Germinal center (tissue), 1 donor: Measurements from ENCODE around the gene FBLN7.

Experiments
- DNase-seq: peaks from one replicate; pipeline ENCODE4 v3.0.0; 2012; ENCODE audit warnings: mixed read lengths, low spot score

The FBLN7 gene

DNA sequence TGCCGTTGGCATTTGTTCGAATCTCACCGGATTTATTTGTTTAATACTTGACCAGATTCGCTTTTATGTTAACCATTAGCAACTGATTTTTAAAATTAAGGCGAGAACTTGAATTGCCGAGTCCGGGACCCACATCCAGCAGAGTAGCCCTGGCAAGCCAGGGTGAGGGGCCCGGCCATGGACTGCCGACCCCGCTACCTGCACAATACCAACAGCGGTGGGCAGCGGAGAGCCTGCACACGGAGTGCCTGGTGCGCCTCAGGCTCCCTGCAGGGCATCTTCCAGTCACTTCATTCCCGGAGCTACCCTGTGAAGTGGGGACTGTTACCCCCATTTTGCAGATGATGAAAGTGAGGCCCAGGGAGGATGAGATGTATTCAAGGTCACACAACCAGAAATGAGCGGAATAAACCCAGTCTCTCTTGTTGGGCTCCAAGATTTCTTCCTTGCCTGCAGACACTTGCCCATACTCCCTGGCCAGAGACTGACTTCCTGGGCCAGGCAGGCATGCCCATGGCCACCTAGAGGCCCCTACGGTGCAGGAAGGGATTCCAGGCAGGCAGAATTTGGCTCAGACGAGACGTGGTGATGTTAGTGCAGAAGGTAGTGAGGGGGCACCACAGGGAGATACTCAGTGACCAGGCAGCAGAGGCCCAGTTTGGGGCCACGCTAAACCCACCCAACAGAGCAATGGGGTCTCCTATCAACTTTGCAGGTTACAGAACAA is 2.9 kb downstream of the FBLN7 start:
- no peak for DNase-seq

DNA sequence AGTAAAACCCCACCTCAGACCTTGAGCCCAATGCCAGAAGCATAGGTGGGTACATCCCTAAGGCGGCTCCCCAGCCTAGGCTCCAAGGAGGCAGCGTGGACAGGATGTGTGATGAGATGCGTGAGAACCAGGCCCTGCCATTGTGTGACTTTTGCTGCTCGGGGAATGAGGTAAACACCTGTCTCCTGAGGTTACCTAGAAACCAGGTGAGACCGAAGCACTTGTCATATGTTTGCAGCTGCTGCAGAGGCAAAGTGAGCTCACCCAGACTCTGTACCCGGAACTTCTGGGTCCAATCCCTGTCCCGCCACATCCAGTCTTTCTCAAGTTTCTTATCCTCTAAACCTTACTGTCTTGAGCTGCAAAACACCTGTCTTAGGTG is 3.4 kb downstream of the FBLN7 start:
- no peak for DNase-seq

DNA sequence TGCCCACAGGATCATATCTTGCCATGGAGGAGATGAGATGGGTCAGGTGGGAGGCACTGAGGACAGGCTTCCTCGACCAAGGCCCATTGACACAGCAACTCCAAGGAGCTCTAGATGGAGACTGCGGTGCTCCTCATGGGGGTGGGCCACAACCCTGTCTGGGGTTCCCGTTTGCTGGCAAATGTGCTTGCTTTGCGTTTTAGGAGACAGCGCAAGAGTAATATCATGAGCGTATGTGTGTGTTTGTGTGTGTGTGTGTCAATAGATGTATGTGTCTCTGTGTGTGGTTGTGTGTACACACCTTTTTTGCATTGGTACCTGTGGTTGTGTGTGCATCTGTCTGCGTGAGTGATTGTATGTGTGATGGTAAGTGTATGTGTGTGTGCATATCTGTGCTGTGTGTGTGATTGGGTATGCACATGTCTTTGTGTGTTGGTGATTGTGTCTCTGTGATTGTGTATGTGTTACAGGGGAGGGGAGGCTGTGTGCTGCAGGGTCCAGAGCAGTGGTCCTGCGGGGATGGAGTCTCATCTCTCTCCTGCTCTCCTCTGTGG is 4.4 kb downstream of the FBLN7 start:
- DNase-seq, result no peak

DNA sequence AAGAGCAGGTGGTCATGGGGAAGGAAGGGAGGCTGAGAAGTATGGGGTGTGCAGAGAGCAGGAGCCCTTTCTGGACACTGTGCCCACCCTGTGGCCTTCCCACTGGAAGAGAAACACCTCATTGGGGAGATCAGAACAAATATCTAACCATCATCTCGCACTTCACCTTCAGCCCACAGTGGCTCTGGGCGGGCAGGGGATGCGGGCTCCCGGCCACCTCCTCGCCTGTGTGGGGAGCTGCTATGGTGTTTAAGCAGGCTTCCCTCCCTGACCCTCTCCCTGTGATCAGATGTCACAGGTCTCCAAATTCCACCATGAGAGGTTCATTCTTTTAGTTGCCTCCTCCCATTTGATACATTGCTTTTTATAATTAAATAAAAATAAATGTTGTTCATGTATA is 5.0 kb downstream of the FBLN7 start:
- no peak for DNase-seq

GRCh38 chr2:112144966-112145365 is 6.8 kb downstream of the FBLN7 start:
- DNase-seq, result no peak

GRCh38 chr2:112147382-112148168 is 9.4 kb downstream of the FBLN7 start:
- DNase-seq, result no peak

GRCh38 chr2:112148477-112148876 is 10.3 kb downstream of the FBLN7 start:
- no peak for DNase-seq

DNA sequence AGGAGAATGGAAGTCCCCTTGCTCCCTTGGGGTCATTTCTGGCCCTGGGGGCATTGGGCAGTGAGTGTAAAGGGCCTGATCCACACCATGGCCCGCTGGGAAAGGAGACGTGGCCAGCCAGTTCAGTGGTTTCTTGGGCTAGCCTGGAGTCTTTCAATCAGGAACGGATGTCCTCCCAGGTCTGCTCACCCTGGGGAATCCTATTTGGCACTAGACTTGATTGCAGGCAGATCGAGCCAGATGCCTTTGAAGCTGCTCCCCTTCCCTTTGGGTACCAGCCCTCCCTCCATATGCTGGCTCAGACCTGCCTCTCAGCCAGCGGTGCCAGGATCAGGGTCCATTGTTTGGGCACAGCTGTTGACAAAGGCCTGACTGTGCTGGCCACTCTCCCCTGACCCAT is 11.0 kb downstream of the FBLN7 start:
- DNase-seq, result no peak

DNA sequence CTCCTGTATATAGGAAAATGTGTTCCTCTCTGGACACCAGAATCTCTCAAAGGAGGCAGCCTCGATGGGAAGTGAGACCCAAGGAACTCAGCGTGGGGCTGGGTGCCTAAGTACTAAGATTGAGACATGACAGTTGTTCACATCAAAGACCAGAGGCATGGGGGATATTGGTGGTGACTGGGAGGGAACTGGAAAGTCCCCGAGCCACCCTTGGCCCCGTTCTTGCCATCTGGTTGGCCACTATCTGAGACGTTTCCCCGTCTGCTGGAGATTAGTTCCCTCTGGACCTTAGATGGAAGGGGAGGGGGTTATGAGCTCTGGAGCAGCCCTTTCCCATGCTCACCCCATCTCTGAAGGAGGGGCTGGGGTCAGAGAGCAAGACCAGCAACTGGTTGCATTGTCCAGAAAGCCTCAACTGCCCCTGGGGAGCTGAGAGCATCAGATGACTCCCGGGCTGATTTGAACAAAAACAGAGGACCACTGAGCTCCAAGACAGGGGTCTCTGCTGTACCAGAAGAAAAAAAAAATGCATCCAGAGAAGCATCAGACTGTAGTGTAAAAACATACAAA is 11.8 kb downstream of the FBLN7 start:
- DNase-seq, result no peak

DNA sequence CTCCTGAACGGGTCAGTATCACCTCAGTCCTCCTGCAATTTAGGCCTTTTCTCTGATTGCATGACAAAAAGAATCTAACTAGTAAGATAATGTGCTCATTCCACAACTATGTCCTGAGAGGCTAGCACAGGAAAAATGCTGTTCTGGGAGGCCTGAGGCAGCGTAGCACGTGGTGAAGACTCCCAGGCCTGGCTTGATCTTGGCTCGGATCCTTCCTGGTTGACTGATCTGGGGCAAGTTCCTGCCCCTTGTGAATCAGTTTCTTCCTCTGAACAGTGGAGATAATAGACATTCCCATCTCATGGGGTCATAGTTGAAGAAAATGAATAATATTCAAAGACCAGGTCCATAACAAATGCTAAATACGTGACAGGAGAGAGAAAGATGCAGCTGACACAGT is 12.3 kb downstream of the FBLN7 start:
- no peak for DNase-seq

DNA sequence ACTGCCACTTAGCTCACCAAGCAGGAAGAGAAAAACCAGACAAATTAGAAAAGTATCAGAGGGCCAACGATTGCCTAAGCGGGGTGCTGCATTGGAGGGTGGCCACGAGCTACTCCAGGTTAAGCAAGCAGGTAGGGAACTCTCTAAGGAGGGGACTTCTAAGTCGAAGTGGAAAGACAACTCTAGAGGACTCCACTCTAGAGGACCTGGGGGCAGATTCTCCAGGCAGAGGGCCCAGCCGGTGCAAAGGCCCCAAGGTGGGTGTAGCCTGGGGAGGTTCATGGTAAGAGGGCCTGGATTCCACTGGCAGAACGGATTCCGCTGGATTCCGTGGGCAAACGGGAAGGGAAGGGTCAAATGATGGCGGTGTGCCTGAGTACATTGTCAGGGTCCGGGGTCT is 12.7 kb downstream of the FBLN7 start:
- DNase-seq, result no peak

DNA sequence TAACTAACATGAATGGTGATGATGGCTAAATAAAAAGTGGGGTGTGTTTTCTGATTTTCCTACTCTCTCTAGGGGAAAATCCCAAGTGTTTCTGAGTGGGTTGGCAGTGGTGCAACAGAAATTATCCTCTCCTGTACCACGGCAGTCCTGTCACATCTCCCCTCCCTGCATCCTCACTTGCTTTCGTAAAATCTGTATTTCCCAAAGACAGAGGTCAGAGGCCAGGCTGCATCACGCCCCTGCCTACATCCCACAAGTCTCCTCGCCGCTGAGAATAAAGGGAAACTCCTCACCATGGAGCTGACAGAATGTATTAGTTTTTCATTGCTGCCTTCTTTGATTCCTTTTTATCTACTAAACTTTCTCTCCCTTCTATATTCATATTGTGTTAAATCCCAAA is 13.1 kb downstream of the FBLN7 start:
- DNase-seq, result no peak

GRCh38 chr2:112151701-112152440 is 13.7 kb downstream of the FBLN7 start:
- no peak for DNase-seq

- no peak for DNase-seq
Observed at GRCh38 chr2:112152476-112153178, 14.4 kb downstream of the FBLN7 start.

DNA sequence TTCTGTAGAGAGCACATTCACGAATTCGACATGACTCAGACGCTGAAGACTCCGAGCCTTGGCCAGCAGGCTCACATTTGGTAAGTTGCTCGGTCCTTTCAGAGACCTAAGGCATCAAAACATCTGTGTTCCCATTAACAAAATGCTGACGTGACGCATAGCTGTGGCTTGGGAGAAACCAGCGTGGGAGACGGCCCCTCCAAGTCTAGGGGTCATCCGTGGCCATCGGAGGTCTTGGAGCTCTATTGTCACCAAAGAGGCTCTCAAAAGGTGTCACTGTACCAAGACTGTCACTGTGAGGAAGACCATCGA is 14.9 kb downstream of the FBLN7 start:
- no peak for DNase-seq

DNA sequence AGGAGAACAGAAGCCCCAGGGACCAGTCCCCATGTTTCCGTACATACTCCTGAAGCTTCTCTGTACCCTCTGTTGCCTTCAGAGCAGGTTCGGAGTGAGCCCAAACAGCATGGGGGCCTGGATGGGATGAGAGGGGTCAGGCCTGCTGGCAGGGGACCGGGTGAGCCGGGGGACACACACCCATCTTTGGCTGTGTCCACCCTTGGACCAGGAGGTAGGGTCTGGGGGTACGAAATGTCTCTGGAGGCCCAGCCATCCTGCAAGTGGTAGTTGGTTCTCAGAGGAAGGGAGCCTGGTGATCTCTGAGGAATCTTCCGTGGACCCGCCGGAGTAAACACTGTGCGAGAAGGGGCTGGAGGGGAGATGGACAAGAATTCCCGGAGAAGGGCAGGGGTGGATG is 15.3 kb downstream of the FBLN7 start:
- no peak for DNase-seq

- peak; percentile 47 for DNase-seq
Observed at GRCh38 chr2:112154246-112155117, 16.3 kb downstream of the FBLN7 start.

GRCh38 chr2:112155331-112156151 is 17.4 kb downstream of the FBLN7 start:
- peak; percentile 38 for DNase-seq

DNA sequence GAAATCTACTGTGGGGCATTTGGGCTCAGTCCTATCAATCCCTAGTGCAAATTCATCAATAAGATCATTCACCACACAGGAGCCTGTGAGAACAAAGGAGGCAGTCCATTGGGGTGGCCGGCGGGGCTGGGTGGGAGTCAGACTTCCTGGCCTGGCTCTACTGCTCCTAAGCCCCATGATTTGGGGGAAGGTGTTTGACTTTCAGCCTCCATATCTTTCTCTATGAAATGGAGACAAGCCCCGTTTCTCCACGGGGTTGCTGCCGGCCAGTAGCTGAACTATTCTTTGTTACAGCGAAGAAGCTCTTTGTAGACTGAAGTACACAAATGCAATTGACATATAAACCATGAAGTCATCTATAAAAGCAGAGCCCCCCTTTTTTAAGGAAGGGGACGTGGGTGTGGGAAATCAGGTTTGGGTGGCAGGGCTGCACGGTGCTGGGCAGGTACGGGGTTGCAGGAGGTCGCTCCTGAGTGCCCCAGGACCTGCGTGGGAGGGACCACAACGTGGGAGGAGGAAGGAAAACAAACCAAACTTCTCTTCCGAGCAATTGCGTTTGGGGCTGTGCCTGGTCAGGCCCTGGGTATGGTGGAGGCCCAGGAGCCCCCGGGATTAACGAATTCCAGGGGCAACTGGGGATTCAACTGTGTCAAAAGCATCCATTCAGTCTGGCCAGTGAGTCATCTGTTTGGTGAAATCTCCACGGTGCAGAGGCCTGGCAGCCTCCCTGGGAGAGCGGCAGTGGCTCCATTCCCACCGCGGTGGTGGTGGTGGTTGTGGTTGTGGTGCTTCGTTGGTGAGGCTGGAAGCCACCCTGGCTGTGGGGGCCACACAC is 18.2 kb downstream of the FBLN7 start:
- DNase-seq, result no peak
